ENCODE results near the gene CLINT1.

CLINT1 gene

DNA sequence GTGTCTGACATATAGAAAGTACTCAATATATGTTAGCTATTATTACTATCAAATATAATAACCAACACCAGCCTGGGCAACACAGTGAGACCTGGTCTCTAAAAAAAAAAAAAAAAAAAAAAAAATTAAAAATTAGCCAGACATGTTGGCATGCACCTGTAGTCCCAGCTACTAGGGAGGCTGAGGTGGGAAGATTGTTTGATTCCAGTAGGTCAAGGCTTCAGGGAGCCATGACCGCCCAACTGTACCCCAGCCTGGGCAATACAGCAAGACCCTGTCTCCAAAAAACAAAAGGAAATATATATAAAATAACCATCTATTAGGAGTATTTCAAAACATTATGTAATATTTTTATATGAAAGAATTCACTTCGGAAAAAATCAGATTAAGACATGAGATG, 40.6 kb downstream of the CLINT1 start:
- Mint-ChIP-seq H3K4me3 (no peak overlapping the region), H3K9me3 (peaks cover 7% of the 10 kb centered on the region), H3K27me3 (no peaks in the 10 kb centered on the region), H3K36me3 (ENCODE audit: low read depth) (peaks cover 57% of the 10 kb centered on the region), H3K4me1 (ENCODE audit: low read depth) (peaks cover 34% of the 10 kb centered on the region), H3K27ac (no peak overlapping the region)
- no peak for DNase-seq

GRCh38 chr5:157817928-157818327, 41.0 kb downstream of the CLINT1 start:
- H3K4me1 Mint-ChIP-seq (ENCODE audit: low read depth), result peaks cover 34% of the 10 kb centered on the region

GRCh38 chr5:157817387-157817702, 41.6 kb downstream of the CLINT1 start:
- peaks cover 60% of the 10 kb centered on the region for H3K36me3 Mint-ChIP-seq (ENCODE audit: low read depth)
- no peak for DNase-seq
- peaks cover 30% of the 10 kb centered on the region for H3K4me1 Mint-ChIP-seq (ENCODE audit: low read depth)
- no peaks in the 10 kb centered on the region for H3K27me3 Mint-ChIP-seq
- peak overlapping the region; percentile 50 for H3K27ac Mint-ChIP-seq
- no peak overlapping the region for H3K4me3 Mint-ChIP-seq
- H3K9me3 Mint-ChIP-seq, result peaks cover 5% of the 10 kb centered on the region

More at GRCh38 chr5:157817928-157818327, 41.0 kb downstream of the CLINT1 start:
- no peak overlapping the region for H3K27ac Mint-ChIP-seq
- no peaks in the 10 kb centered on the region for H3K27me3 Mint-ChIP-seq
- DNase-seq, result no peak
- H3K9me3 Mint-ChIP-seq, result peaks cover 7% of the 10 kb centered on the region
- H3K36me3 Mint-ChIP-seq (ENCODE audit: low read depth), result peaks cover 58% of the 10 kb centered on the region
- no peak overlapping the region for H3K4me3 Mint-ChIP-seq

GRCh38 chr5:157816682-157817386, 42.1 kb downstream of the CLINT1 start:
- H3K4me1 Mint-ChIP-seq (ENCODE audit: low read depth), result peaks cover 25% of the 10 kb centered on the region
- H3K4me3 Mint-ChIP-seq, result no peak overlapping the region

GRCh38 chr5:157812086-157812485, 46.9 kb downstream of the CLINT1 start:
- no peaks in the 10 kb centered on the region for H3K9me3 Mint-ChIP-seq
- H3K27me3 Mint-ChIP-seq, result no peaks in the 10 kb centered on the region
- H3K36me3 Mint-ChIP-seq (ENCODE audit: low read depth), result peaks cover 90% of the 10 kb centered on the region
- H3K27ac Mint-ChIP-seq, result no peak overlapping the region
- no peak overlapping the region for H3K4me3 Mint-ChIP-seq
- DNase-seq, result no peak
- peaks cover 3% of the 10 kb centered on the region for H3K4me1 Mint-ChIP-seq (ENCODE audit: low read depth)

More at GRCh38 chr5:157816682-157817386, 42.1 kb downstream of the CLINT1 start:
- H3K36me3 Mint-ChIP-seq (ENCODE audit: low read depth), result peaks cover 61% of the 10 kb centered on the region
- H3K9me3 Mint-ChIP-seq, result peaks cover 2% of the 10 kb centered on the region
- no peak overlapping the region for H3K27ac Mint-ChIP-seq
- no peak for DNase-seq
- H3K27me3 Mint-ChIP-seq, result no peaks in the 10 kb centered on the region

DNA sequence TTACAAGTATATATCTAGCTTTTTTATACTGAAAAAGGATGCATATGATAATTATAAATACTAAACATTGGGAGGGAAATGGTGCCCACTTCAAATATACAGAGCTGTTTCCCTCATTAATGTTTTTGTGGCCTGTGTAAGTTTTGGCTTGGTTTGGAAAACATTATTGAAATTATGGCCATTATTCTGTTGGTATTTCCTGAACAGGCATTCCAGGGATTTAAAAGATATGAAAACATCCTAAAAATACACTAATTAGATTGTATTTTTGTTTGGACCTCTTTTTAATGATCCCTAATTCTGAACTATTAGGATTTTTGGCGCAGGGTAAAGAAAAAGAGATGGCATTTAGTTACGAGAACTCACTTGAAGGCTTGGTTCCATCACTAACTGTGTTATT, 50.9 kb downstream of the CLINT1 start:
- Mint-ChIP-seq H3K4me1 (ENCODE audit: low read depth) (no peaks in the 10 kb centered on the region), H3K36me3 (ENCODE audit: low read depth) (peaks cover 92% of the 10 kb centered on the region), H3K27ac (no peak overlapping the region), H3K9me3 (no peaks in the 10 kb centered on the region), H3K4me3 (no peak overlapping the region), H3K27me3 (no peaks in the 10 kb centered on the region)
- DNase-seq, result no peak

GRCh38 chr5:157802736-157803135, 56.2 kb downstream of the CLINT1 start:
- H3K27ac Mint-ChIP-seq, result no peak overlapping the region
- H3K36me3 Mint-ChIP-seq (ENCODE audit: low read depth), result peaks cover 74% of the 10 kb centered on the region

DNA sequence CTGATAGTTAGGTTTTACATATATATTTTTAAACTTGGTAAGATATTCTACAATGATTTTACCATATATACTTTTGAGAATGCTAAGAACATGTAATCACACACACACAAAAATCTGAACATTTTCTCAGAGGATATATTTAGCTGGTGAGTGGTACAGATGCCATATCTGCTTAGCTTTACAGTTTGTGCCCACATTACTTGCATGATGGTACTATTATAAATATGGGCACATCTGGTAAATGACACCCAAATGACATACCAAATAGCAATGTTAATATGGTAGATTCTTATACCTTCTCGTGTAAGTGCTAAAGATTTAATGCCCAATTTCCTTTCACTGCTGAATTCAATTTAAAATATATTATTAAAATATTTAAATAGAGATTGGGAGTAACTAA, 58.8 kb downstream of the CLINT1 start:
- H3K27me3 Mint-ChIP-seq, result no peaks in the 10 kb centered on the region
- no peak for DNase-seq
- H3K4me3 Mint-ChIP-seq, result no peak overlapping the region
- H3K4me1 Mint-ChIP-seq (ENCODE audit: low read depth), result peaks cover 1% of the 10 kb centered on the region
- H3K9me3 Mint-ChIP-seq, result no peaks in the 10 kb centered on the region
- H3K27ac Mint-ChIP-seq, result no peak overlapping the region
- peaks cover 64% of the 10 kb centered on the region for H3K36me3 Mint-ChIP-seq (ENCODE audit: low read depth)

More at GRCh38 chr5:157802736-157803135, 56.2 kb downstream of the CLINT1 start:
- H3K27me3 Mint-ChIP-seq, result no peaks in the 10 kb centered on the region
- H3K9me3 Mint-ChIP-seq, result no peaks in the 10 kb centered on the region
- no peak for DNase-seq
- no peak overlapping the region for H3K4me3 Mint-ChIP-seq
- H3K4me1 Mint-ChIP-seq (ENCODE audit: low read depth), result no peaks in the 10 kb centered on the region

DNA sequence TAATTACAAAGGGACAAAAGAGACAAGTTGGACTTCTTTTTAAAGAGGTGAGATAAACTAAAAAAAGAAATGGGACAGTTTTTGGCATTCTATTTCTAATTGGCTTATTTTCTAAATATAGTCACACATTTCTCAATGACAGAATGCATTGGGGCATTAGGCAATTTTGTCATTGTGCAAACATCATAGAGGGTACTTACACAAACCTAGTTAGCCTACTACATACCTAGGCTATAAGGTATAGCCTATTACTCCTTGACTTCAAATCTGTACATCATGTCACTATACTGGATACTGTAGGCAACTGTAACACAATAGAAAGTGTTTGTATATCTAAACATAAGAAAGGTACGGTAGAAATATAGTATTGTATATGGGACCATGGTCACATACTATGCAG, 59.4 kb downstream of the CLINT1 start:
- H3K27ac Mint-ChIP-seq, result no peak overlapping the region
- peaks cover 2% of the 10 kb centered on the region for H3K4me1 Mint-ChIP-seq (ENCODE audit: low read depth)
- H3K36me3 Mint-ChIP-seq (ENCODE audit: low read depth), result peaks cover 65% of the 10 kb centered on the region
- H3K4me3 Mint-ChIP-seq, result no peak overlapping the region
- H3K9me3 Mint-ChIP-seq, result no peaks in the 10 kb centered on the region
- DNase-seq, result no peak
- no peaks in the 10 kb centered on the region for H3K27me3 Mint-ChIP-seq

GRCh38 chr5:157793301-157793700, 65.6 kb downstream of the CLINT1 start:
- no peaks in the 10 kb centered on the region for H3K9me3 Mint-ChIP-seq

DNA sequence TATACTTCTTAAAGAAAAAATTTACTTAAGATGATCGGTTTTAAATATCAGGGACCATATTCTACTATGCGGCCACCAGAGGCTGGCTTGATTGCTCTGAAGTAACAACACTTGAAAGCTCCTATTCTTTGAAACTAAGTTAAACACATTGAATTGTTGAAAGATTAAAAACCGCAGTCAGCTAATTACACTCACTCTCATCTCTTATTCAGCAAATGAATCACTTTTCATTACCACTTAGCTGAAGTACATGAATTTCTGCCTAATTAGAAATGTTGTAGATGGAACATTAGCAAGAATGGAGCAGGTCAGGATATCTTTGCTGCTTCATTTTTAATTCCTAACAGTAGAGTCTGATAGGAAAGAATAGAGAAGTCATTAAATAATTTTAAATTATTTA, 73.1 kb downstream of the CLINT1 start:
- Mint-ChIP-seq H3K36me3 (ENCODE audit: low read depth) (peaks cover 58% of the 10 kb centered on the region), H3K27ac (no peak overlapping the region)
- no peak for DNase-seq

More at GRCh38 chr5:157793301-157793700, 65.6 kb downstream of the CLINT1 start:
- DNase-seq, result no peak
- Mint-ChIP-seq H3K27me3 (no peaks in the 10 kb centered on the region), H3K4me1 (ENCODE audit: low read depth) (peaks cover 27% of the 10 kb centered on the region), H3K27ac (peak overlapping the region; percentile 84), H3K4me3 (no peak overlapping the region), H3K36me3 (ENCODE audit: low read depth) (peaks cover 76% of the 10 kb centered on the region)

GRCh38 chr5:157779221-157779620, 79.7 kb downstream of the CLINT1 start:
- no peak overlapping the region for H3K27ac Mint-ChIP-seq
- H3K9me3 Mint-ChIP-seq, result no peaks in the 10 kb centered on the region
- H3K4me1 Mint-ChIP-seq (ENCODE audit: low read depth), result no peaks in the 10 kb centered on the region
- DNase-seq, result no peak
- no peak overlapping the region for H3K4me3 Mint-ChIP-seq
- H3K27me3 Mint-ChIP-seq, result no peaks in the 10 kb centered on the region
- peaks cover 2% of the 10 kb centered on the region for H3K36me3 Mint-ChIP-seq (ENCODE audit: low read depth)

More for the DNA sequence above, 73.1 kb downstream of the CLINT1 start:
- peaks cover 4% of the 10 kb centered on the region for H3K4me1 Mint-ChIP-seq (ENCODE audit: low read depth)
- no peak overlapping the region for H3K4me3 Mint-ChIP-seq
- no peaks in the 10 kb centered on the region for H3K9me3 Mint-ChIP-seq
- H3K27me3 Mint-ChIP-seq, result no peaks in the 10 kb centered on the region

DNA sequence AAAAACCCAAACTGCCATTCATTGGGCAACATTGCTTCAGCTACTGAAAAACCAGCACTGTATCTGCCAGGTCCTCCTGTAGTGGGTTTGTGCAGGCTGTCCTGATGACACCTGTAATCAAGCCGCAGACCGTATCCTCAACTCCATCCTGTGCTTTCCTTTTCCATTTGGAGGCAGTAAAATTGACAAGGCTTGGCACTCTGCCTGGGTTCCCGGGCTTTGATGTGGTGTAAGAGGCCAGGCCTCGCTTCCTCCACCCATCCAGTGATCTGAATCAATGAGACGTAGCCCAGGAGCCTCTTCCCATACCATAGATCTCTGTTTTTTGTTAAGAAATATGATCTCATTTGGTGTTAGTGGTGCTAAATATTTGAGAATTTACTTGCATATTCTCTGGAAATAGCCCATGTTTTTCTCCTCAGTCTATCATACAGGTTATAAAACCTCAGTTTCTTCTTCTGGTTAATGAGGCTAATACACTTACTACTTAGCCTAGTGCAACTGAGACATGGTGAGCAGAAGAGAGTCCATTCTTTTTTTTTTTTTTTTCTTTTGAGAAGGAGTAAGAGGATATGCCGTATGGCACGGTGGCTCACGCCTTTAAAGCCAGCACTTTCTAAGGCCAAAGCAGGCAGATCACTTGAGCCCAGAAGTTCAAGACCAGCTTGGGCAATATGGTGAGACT, 80.7 kb downstream of the CLINT1 start:
- Mint-ChIP-seq H3K9me3 (no peaks in the 10 kb centered on the region), H3K27me3 (peaks cover 2% of the 10 kb centered on the region), H3K27ac (no peak overlapping the region), H3K4me1 (ENCODE audit: low read depth) (no peaks in the 10 kb centered on the region), H3K36me3 (ENCODE audit: low read depth) (no peaks in the 10 kb centered on the region), H3K4me3 (no peak overlapping the region)
- no peak for DNase-seq

DNA sequence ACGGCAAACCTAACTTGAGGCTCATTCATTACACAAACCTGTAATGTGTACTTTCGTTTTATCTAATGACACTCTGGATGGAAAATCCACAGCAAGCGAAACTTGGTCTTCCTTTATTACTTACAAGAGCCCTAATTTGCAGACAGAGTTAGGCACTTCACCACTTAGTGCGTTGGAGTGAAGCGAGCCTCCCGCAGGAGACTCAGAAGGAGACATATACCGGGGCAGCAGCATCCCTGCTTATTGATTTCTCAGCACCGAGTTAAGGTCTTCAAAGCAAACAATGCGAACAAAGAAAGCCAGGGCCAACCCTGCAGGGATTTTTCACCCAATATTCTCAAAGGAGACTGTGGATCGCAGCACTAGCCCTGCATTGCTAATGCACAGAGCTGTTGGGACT, 86.8 kb downstream of the CLINT1 start:
- no peak overlapping the region for H3K27ac Mint-ChIP-seq
- no peak overlapping the region for H3K4me3 Mint-ChIP-seq
- no peak for DNase-seq
- no peaks in the 10 kb centered on the region for H3K36me3 Mint-ChIP-seq (ENCODE audit: low read depth)
- no peaks in the 10 kb centered on the region for H3K9me3 Mint-ChIP-seq
- peaks cover 5% of the 10 kb centered on the region for H3K4me1 Mint-ChIP-seq (ENCODE audit: low read depth)
- H3K27me3 Mint-ChIP-seq, result peaks cover 2% of the 10 kb centered on the region

GRCh38 chr5:157770665-157771064, 88.3 kb downstream of the CLINT1 start:
- no peak overlapping the region for H3K27ac Mint-ChIP-seq
- peaks cover 2% of the 10 kb centered on the region for H3K27me3 Mint-ChIP-seq
- H3K9me3 Mint-ChIP-seq, result no peaks in the 10 kb centered on the region
- H3K4me3 Mint-ChIP-seq, result no peak overlapping the region
- H3K4me1 Mint-ChIP-seq (ENCODE audit: low read depth), result peaks cover 5% of the 10 kb centered on the region
- no peaks in the 10 kb centered on the region for H3K36me3 Mint-ChIP-seq (ENCODE audit: low read depth)
- no peak for DNase-seq
